GM12864 (cell line): ENCODE data around the gene GATC.
A peak's percentile ranks its signal among the peaks of the same experiment; 100 is the strongest.

Experiments used
- DNase-seq: peaks from one replicate; pipeline ENCODE4 v3.0.0-alpha.2; 2011; ENCODE audit warnings: low read depth
- H3K4me3 ChIP-seq: 2 replicates; pipeline ENCODE4 v1.5.1; 2011; ENCODE audit warnings: mild to moderate bottlenecking, low read depth, low read length, control low read depth
- TF ChIP-seq, protein P1 (sequence below): IDR thresholded peaks from 2 replicates; pipeline ENCODE4 v1.5.1; 2011; ENCODE audit warnings: low read depth, mild to moderate bottlenecking, moderate library complexity, low read length, control low read depth, inconsistent platforms; ENCODE audit errors: missing control alignments

GATC gene

DNA sequence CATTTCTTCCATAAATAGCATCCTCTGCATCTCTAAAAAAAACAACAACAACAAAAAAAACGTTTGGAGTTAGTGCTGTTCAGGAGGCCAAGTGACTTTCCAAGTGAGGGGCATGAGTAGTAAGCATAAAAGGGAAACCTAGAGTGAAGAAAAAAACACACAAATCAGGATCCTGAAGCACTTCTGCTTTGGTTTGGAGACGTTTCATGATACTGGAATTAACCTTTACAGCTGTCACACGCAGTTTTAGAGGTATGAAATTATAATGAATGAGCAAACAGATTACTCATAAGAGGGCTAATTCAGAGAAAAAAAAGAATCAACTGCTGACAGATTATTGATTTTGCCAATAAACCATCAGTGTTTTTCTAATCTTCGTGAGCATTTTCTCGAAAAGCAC is 19.5 kb downstream of the GATC start:
- no peak for DNase-seq
- TF ChIP-seq, protein P1, sequence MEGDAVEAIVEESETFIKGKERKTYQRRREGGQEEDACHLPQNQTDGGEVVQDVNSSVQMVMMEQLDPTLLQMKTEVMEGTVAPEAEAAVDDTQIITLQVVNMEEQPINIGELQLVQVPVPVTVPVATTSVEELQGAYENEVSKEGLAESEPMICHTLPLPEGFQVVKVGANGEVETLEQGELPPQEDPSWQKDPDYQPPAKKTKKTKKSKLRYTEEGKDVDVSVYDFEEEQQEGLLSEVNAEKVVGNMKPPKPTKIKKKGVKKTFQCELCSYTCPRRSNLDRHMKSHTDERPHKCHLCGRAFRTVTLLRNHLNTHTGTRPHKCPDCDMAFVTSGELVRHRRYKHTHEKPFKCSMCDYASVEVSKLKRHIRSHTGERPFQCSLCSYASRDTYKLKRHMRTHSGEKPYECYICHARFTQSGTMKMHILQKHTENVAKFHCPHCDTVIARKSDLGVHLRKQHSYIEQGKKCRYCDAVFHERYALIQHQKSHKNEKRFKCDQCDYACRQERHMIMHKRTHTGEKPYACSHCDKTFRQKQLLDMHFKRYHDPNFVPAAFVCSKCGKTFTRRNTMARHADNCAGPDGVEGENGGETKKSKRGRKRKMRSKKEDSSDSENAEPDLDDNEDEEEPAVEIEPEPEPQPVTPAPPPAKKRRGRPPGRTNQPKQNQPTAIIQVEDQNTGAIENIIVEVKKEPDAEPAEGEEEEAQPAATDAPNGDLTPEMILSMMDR, result no peak
- H3K4me3 ChIP-seq, result no peak overlapping the region

DNA sequence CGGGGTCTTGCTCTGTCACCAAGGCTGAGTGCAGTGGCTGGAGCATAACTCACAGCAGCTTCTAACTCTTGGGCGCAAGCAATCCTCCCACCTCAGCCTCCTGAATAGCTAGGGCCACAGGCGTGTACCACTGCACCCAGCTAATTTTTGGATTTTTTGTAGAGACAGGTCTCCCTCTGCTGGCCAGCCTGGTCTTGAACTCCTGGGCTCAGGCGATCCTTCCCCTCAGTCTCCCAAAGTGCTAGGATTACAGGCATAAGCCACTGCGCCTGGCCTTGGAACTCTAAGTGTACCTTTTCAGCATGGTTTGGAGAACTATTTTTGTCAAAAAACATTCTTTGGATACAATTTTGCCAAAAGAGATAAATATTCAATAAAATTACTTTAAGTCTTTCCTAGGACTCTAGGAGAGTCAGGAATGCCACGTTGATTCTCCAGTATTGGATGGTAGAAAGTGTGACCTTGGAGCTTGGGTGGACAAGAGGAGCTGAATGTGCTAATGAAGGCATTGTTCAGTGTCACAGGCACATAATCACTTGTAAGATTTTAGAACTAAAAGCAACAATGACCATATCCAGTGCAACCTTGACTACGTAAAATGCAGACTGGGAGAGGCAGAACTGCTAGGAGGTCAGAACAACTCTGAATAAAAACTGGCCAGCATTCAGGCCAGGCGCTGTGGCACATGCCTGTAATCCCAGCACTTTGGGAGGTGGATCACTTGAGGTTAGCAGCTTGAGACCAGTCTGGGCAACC is 20.5 kb downstream of the GATC start:
- DNase-seq, result no peak

DNA sequence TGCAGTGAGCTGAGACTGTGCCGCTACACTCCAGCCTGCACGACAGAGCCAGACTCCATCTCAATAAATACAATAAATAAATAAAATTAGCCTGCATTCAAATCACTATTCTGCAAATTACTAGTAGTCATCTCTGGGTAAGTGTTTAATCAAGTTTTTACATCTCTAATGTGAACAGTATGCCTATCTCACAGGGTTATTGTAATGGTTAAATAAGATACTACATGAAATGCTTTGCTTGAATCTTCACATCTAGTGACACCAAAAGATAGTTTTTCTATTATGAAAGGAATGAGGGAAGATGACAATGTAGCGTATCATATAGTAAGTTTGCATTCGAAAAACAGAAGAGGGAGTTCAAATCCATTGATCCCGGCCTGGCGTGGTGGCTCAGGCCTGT is 21.2 kb downstream of the GATC start:
- no peak overlapping the region for H3K4me3 ChIP-seq
- no peak for DNase-seq
- TF ChIP-seq, protein P1, result no peak

More for the DNA sequence above, 20.5 kb downstream of the GATC start:
- no peak overlapping the region for H3K4me3 ChIP-seq
- TF ChIP-seq, protein P1, result peak; percentile 60

DNA sequence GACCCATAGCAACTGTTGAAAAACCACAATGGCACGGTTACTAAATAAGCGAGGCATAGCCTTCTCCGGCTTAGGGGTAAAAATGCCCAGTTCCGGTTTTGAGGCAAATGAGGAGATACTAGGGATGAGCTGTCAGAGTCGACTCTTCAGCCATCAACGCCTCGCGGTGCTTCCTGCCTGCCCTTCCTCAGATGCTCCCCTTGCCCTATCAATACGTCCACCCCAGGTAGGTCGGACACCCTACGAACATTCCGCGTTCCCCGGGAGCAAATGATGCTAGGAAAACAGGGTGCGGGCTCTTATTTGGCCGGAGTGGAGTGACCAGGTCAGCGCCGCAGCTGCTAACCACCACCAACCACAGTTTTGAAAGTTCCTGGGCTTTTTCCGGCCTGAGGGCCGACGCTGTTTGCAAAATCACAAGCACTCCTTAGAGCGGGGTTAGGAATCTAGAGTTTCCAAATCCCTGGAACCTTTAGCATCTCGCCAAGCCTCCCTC is 22.1 kb downstream of the GATC start:
- no peak for DNase-seq
- peak overlapping the region; percentile 97 for H3K4me3 ChIP-seq
- TF ChIP-seq, protein P1, result no peak

DNA sequence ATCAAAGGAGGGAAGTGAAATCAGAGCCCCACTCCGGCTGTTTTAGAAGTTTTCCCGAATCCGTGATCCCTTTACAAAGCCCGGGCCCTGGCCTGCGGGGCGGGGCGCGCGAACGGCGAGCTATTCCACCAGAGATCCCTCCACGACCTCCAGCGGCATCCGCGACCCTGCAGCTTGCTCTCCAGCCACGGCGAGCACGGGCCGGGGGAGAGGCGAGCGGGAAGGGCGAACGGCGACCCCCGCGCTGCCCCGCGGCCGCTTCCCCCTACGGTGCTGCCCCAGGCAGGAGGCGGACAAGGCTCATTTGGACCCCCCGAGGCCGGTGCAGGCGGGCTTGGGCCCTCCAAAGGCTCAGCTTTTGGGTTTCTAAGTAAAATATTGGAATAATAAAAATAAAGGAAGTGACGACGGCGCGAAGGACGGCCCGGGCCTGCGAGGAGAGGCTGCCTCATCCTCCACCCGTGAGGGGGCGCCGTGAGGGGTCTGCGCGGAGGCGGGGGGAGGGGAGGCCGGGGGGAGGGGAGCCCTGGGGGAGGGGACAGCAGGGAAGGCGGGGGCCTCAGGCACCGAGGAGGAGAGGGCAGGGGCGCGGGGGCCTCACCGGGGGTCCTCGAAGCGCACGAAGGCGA is 22.7 kb downstream of the GATC start:
- no peak for DNase-seq
- peak overlapping the region; percentile 97 for H3K4me3 ChIP-seq
- TF ChIP-seq, protein P1, result no peak

DNA sequence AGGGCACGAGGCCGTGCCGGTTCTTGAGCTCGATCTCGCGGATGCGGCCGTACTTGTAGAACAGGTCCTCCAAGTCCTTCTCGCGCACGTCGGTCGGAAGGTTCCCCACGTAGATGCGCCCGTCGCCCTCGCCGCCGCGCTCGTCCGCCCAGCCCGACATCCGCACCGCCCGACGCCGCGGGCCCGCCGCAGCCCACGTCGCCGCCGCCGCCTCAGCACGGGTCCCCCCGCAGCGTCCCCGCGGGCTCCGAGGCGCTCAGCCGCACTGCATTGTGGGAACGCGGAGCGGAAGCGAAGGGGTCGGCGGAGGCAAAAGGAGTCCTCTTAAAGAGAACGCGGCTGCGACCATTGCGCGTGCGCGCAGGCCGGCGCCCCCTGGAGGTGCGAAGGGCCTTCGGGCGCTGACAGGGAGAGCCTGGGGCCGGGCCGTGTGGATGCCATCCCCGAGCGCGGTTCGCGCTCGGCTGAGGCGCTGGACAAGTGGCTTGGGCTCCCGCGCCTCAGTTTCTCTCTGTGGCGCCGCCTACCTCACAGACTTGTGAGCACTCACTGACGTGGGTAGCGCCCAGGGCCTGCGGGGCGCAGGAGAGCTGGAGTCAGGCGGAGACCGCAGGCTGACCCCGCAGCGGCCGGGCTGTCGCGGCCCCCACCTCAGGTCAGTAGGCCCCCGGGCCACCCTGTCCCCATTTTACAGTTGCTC is 23.4 kb downstream of the GATC start, which contains the start of gene SRSF9:
Gene SRSF9, minus strand, starts transcription at position 299 of the 700 bp plus-strand sequence. Its CDS starts 139 bp downstream, at position 160.
- peak; percentile 92 for DNase-seq
- TF ChIP-seq, protein P1, result peak; percentile 96
- H3K4me3 ChIP-seq, result peak within 1 kb of the TSS; percentile 97
